GM13977 (cell line): ENCODE measurements around the gene HEATR1.

Experiments
- DNase-seq: peaks from one replicate; pipeline ENCODE4 v3.0.0; 2012; ENCODE audit warnings: low spot score
- in situ Hi-C: fragments of 300-500 bp; cut with MboI; formaldehyde crosslinking; loops from one replicate; pipeline ENCODE4 v1.12.0; 2022; ENCODE audit warnings: low sequenced_read_pairs, low pct_unique_long_range_greater_than_20kb, mixed read lengths, inconsistent platforms; ENCODE audit not compliant: unreplicated experiment
- TF ChIP-seq, protein P1 (sequence below): IDR thresholded peaks from 2 replicates; pipeline ENCODE4 v1.5.1; 2012; ENCODE audit warnings: mild to moderate bottlenecking, control low read depth; ENCODE audit not compliant: insufficient read depth; ENCODE audit errors: extremely low read depth, missing control alignments

Gene HEATR1, protein sequence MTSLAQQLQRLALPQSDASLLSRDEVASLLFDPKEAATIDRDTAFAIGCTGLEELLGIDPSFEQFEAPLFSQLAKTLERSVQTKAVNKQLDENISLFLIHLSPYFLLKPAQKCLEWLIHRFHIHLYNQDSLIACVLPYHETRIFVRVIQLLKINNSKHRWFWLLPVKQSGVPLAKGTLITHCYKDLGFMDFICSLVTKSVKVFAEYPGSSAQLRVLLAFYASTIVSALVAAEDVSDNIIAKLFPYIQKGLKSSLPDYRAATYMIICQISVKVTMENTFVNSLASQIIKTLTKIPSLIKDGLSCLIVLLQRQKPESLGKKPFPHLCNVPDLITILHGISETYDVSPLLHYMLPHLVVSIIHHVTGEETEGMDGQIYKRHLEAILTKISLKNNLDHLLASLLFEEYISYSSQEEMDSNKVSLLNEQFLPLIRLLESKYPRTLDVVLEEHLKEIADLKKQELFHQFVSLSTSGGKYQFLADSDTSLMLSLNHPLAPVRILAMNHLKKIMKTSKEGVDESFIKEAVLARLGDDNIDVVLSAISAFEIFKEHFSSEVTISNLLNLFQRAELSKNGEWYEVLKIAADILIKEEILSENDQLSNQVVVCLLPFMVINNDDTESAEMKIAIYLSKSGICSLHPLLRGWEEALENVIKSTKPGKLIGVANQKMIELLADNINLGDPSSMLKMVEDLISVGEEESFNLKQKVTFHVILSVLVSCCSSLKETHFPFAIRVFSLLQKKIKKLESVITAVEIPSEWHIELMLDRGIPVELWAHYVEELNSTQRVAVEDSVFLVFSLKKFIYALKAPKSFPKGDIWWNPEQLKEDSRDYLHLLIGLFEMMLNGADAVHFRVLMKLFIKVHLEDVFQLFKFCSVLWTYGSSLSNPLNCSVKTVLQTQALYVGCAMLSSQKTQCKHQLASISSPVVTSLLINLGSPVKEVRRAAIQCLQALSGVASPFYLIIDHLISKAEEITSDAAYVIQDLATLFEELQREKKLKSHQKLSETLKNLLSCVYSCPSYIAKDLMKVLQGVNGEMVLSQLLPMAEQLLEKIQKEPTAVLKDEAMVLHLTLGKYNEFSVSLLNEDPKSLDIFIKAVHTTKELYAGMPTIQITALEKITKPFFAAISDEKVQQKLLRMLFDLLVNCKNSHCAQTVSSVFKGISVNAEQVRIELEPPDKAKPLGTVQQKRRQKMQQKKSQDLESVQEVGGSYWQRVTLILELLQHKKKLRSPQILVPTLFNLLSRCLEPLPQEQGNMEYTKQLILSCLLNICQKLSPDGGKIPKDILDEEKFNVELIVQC (N-terminal part only)

GRCh38 chr1:236603991-236604904, at the start of gene HEATR1:
HEATR1 (minus strand) TSS chr1:236604516; CDS start chr1:236604095, 421 bp downstream.
- DNase-seq: peak; percentile 78
- TF ChIP-seq, protein P1, sequence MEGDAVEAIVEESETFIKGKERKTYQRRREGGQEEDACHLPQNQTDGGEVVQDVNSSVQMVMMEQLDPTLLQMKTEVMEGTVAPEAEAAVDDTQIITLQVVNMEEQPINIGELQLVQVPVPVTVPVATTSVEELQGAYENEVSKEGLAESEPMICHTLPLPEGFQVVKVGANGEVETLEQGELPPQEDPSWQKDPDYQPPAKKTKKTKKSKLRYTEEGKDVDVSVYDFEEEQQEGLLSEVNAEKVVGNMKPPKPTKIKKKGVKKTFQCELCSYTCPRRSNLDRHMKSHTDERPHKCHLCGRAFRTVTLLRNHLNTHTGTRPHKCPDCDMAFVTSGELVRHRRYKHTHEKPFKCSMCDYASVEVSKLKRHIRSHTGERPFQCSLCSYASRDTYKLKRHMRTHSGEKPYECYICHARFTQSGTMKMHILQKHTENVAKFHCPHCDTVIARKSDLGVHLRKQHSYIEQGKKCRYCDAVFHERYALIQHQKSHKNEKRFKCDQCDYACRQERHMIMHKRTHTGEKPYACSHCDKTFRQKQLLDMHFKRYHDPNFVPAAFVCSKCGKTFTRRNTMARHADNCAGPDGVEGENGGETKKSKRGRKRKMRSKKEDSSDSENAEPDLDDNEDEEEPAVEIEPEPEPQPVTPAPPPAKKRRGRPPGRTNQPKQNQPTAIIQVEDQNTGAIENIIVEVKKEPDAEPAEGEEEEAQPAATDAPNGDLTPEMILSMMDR: peak; percentile 2
- in situ Hi-C loops: no loop called here

DNA sequence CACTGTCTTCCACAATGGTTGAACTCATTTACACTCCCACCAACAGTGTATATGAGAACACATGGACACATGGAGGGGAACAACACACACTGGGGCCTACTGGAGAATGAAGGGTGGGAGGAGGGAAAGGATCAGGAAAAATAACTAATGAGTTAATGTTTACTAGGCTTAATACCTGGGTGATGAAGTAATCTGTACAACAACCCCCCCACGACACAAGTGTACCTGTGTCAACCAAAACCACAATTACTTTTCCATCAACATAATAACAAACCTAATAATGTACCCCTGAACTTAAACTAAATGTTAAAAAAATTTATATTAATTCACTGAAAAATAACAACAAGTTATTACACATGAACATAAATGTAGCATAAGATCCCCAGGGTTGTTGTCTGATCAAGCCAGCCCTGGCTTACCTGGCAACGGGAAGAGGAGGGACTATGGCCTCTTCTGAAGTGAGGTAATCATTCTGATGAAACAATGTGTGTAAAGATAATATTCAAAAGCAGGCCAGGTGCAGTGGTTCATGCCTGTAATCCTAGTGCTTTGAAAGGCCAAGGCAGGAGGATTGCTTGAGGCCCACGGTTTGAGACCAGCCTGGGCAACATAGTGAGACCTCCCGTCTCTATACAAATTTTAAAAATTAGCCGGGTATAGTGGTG, 40.8 kb upstream of the HEATR1 start:
- in situ Hi-C loops: no loop called here
- TF ChIP-seq, protein P1: no peak
- no peak for DNase-seq

- TF ChIP-seq, protein P1: no peak
- in situ Hi-C loops: no loop called here
- no peak for DNase-seq
These were observed 38.4 kb upstream of the HEATR1 start for GRCh38 chr1:236642763-236643162.

DNA sequence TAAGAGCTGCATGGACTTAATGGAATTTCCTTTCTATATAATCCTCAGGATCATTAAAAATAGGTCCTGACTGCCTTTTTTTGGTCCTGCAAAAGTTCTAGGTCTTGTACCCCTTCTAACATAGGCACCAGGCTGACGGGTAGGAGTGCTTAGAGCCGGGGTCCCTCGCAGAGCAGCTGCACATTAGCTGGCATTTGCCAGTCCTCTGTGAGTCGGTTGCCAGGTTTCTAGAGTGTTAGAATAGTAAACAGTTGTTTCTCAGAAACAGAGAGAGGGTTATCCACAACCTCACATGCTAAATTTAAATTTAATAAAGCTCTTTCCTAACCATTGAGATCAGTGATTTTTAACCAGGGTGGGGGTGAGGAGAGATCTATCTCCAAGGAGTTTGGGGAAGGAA, 35.4 kb upstream of the HEATR1 start:
- TF ChIP-seq, protein P1: no peak
- no peak for DNase-seq
- in situ Hi-C loops: no loop called here

- TF ChIP-seq, protein P1: no peak
- no peak for DNase-seq
- in situ Hi-C loops: no loop called here
These were observed 34.6 kb upstream of the HEATR1 start for GRCh38 chr1:236638945-236639344.
